Esophagus squamous epithelium (tissue), 4 donors: ENCODE data around the gene CHST6.

Experiments used
- POLR2A ChIP-seq, 4 donors: fragments of 450-650 bp; IDR thresholded peaks; one replicate each; pipeline ENCODE4 v1.6.1; 2017; ENCODE audit warnings: antibody characterized with exemption in 4 of 4, mild to moderate bottlenecking in 4 of 4, moderate library complexity in 3 of 4
- TF ChIP-seq, protein P1 (sequence below), 6 experiments: fragments of 450-650 bp in 4 of 6; fragments of 200-600 bp in 2 of 6; sonication (generic) in 2 of 6; IDR thresholded peaks; one replicate each; pipeline ENCODE4 v1.5.1; 2016 to 2019; ENCODE audit warnings: antibody characterized with exemption in 6 of 6, mild to moderate bottlenecking in 4 of 6, moderate library complexity in 4 of 6

DNA sequence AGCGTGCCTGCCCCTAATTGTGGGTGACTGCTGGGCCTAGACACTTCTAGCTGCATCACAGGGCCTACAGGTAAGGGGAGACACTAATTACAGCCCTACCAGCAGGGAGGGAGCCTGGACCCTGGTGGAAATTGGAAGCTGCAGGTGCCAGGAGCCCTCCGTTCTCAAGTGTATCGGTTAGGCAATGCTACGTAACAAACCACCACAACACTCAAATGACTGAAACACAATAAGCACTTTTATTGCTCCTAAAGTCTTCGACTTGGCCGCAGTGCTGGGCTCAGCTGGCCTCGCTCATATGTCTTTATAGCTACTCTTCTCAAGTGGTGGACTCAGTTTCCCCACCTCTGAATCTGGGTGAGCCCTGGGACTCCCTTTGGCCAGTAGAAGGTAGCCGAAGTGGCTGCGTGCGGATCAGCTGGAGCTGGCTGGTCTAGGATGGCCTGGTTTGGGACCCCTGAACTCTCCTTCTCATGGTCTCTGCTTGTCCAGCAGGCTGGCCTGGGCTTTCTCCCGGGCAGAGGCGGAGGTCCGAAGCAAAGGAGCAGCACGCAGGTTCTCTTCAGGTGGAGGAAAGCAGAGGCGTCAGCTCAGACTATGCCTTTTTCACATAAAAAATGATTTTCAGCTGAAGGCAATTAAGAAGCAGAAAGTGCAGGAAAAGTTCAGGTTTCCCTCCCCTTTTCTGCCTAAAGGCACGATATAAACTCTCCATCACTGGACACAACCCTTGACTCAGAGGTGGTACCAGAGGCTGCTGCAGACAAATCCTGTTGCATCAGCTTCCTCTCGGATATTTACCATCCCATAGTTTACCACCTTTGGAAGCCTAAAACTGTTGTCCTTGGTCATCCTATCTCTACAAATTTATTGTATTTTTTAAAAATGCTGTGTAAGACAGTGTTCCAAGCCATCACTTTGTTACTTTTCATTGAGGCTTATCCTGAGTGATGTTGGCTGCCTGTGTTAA is 22.0 kb downstream of the CHST6 start:
- TF ChIP-seq POLR2A (IDR thresholded peaks at IDR 0.05), result no peak
- TF ChIP-seq, protein P1, sequence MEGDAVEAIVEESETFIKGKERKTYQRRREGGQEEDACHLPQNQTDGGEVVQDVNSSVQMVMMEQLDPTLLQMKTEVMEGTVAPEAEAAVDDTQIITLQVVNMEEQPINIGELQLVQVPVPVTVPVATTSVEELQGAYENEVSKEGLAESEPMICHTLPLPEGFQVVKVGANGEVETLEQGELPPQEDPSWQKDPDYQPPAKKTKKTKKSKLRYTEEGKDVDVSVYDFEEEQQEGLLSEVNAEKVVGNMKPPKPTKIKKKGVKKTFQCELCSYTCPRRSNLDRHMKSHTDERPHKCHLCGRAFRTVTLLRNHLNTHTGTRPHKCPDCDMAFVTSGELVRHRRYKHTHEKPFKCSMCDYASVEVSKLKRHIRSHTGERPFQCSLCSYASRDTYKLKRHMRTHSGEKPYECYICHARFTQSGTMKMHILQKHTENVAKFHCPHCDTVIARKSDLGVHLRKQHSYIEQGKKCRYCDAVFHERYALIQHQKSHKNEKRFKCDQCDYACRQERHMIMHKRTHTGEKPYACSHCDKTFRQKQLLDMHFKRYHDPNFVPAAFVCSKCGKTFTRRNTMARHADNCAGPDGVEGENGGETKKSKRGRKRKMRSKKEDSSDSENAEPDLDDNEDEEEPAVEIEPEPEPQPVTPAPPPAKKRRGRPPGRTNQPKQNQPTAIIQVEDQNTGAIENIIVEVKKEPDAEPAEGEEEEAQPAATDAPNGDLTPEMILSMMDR (IDR thresholded peaks at IDR 0.05), result no peak
